Measurements from ENCODE around the gene MCM6. TPM values are rescaled to one million over a fixed set of nuclear protein-coding genes. Genes with fewer than 3 reads are reported as not detected.

The MCM6 gene
- total RNA-seq, 2 experiments from 2014 or later, result 31.5 to 34.4 TPM

DNA sequence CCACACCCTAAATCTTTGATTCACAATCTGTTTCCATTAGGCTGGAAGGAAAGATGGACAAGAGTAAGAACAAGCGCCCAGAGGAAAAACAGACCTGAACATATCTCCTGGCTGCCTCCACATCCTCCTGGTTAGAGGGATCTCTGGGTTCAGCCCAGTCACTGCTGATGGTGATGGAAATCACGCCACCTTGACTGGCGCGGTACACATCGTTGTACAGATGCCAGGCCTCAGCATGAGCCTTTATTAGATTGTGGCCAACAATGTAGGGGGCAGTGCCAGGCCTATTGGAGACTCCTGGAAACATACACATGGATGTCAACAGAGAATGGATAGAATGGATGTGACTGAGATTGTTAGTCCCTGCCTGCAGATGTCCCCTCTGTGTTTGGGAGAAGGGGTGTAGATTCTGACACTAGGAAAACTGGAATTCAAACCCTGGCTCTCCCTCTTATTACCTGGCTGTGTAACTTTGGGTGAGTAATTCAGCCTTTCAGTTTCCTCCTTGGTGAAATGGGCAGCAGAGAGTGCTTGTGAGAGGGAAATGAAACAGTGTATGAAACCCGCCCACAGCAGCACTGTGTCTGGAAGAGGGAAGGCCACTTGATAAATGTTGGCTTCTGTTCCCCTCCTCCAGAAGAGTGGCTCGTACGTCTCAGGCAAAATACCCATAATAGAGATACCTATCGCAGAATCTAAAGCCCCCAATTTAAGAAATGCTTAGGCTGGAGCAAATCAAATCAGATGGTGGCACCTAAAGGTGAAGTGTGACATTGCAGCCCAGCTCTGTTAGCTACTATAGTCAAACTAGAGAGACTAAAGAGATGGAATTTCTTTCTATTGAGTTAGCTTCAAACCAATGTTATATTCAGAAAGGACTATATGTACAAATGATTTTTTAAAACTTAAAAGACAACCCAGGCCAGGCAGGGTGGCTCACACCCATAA lies 75.5 kb downstream of the MCM6 start:
- no peak for ATAC-seq (ENCODE audit: poor library complexity)
- Mint-ChIP-seq H3K27ac (no peak overlapping the region), H3K9me3 (no peaks in the 10 kb centered on the region), H3K4me3 (no peak overlapping the region), H3K36me3 (ENCODE audit: low read depth) (no peaks in the 10 kb centered on the region), H3K27me3 (no peaks in the 10 kb centered on the region), H3K4me1 (ENCODE audit: low read depth) (peaks cover 5% of the 10 kb centered on the region)
- no peak overlapping the region for H3K4me3 ChIP-seq (ENCODE audit: low read length)
- CTCF ChIA-PET, result no interaction called here
- no peak for DNase-seq
- H3K9me3 ChIP-seq (ENCODE audit: control insufficient read depth in 1 of 2, insufficient read depth in 1 of 2, low read length in 2 of 2), result peaks cover 6% of the 10 kb centered on the region in 2 experiments
- TF ChIP-seq, protein P1, sequence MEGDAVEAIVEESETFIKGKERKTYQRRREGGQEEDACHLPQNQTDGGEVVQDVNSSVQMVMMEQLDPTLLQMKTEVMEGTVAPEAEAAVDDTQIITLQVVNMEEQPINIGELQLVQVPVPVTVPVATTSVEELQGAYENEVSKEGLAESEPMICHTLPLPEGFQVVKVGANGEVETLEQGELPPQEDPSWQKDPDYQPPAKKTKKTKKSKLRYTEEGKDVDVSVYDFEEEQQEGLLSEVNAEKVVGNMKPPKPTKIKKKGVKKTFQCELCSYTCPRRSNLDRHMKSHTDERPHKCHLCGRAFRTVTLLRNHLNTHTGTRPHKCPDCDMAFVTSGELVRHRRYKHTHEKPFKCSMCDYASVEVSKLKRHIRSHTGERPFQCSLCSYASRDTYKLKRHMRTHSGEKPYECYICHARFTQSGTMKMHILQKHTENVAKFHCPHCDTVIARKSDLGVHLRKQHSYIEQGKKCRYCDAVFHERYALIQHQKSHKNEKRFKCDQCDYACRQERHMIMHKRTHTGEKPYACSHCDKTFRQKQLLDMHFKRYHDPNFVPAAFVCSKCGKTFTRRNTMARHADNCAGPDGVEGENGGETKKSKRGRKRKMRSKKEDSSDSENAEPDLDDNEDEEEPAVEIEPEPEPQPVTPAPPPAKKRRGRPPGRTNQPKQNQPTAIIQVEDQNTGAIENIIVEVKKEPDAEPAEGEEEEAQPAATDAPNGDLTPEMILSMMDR (IDR thresholded peaks at IDR 0.05), result no peak
- H3K27me3 ChIP-seq (ENCODE audit: control insufficient read depth in 1 of 2, insufficient read depth in 2 of 2, low read length in 2 of 2), result no peaks in the 10 kb centered on the region
- H3K4me1 ChIP-seq (ENCODE audit: insufficient read depth, low read length), result peaks cover 6% of the 10 kb centered on the region
- H3K27ac ChIP-seq (ENCODE audit: low read depth in 1 of 2, low read length in 2 of 2), result no peak overlapping the region
- no peaks in the 10 kb centered on the region for H3K36me3 ChIP-seq (ENCODE audit: insufficient read depth, low read length)
- POLR2A ChIA-PET, result no interaction called here
- intact Hi-C loops (cut with DNase I, micrococcal nuclease), result no loop called here

DNA sequence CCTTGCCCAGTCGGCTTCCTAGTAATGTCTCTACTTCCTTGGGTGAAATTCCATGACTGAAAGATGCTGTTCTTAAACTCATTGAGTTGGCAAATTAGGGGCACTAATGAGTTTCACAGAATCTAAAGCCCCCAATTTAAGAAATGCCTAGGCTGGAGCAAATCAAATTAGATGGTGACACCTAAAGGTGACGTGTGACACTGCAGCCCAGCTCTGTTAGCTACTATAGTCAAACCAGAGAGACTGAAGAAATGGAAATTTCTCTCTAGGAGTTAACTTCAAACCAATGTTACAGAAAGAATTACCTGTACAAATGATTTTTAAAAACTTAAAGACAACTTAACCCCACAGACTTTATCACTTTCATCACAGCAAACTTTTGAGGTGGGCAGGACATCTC lies 76.5 kb downstream of the MCM6 start:
- Mint-ChIP-seq H3K4me1 (ENCODE audit: low read depth) (peaks cover 8% of the 10 kb centered on the region), H3K36me3 (ENCODE audit: low read depth) (no peaks in the 10 kb centered on the region), H3K4me3 (no peak overlapping the region), H3K27me3 (no peaks in the 10 kb centered on the region), H3K9me3 (no peaks in the 10 kb centered on the region), H3K27ac (no peak overlapping the region)
- intact Hi-C loops (cut with DNase I, micrococcal nuclease), result no loop called here
- H3K36me3 ChIP-seq (ENCODE audit: insufficient read depth, low read length), result no peaks in the 10 kb centered on the region
- CTCF ChIA-PET, result no interaction called here
- TF ChIP-seq, protein P1 (IDR thresholded peaks at IDR 0.05), result no peak
- POLR2A ChIA-PET, result no interaction called here
- no peak for DNase-seq
- peaks cover 6% of the 10 kb centered on the region in 2 experiments for H3K9me3 ChIP-seq (ENCODE audit: control insufficient read depth in 1 of 2, insufficient read depth in 1 of 2, low read length in 2 of 2)
- no peaks in the 10 kb centered on the region for H3K27me3 ChIP-seq (ENCODE audit: control insufficient read depth in 1 of 2, insufficient read depth in 2 of 2, low read length in 2 of 2)
- H3K27ac ChIP-seq (ENCODE audit: low read depth in 1 of 2, low read length in 2 of 2), result no peak overlapping the region
- no peak for ATAC-seq (ENCODE audit: poor library complexity)
- H3K4me1 ChIP-seq (ENCODE audit: insufficient read depth, low read length), result peaks cover 9% of the 10 kb centered on the region
- H3K4me3 ChIP-seq (ENCODE audit: low read length), result no peak overlapping the region

DNA sequence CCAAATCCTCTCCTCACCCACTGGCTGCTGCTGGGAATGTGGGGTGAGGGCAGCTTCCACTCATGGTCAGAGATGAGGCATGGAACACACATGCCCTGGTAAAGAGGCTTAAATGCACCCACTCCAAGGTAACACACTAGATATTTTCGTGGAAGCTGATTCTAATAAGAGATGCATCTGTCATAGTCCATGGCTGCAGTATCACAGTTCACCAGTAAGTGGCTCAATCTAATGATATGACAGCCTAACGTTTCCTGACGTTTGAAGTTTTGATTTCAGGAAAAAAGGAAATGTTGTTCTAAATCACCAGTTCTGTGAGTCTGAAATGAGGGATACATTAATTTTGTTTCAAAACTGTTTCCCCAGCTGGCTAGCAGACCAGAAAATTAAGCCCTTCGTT lies 77.5 kb downstream of the MCM6 start:
- H3K27me3 ChIP-seq (ENCODE audit: control insufficient read depth in 1 of 2, insufficient read depth in 2 of 2, low read length in 2 of 2), result no peaks in the 10 kb centered on the region
- TF ChIP-seq, protein P1 (IDR thresholded peaks at IDR 0.05), result no peak
- ATAC-seq (ENCODE audit: poor library complexity), result no peak
- H3K9me3 Mint-ChIP-seq, result no peaks in the 10 kb centered on the region
- H3K9me3 ChIP-seq (ENCODE audit: control insufficient read depth in 1 of 2, insufficient read depth in 1 of 2, low read length in 2 of 2), result peaks cover 6% of the 10 kb centered on the region in 2 experiments
- intact Hi-C loops (cut with DNase I, micrococcal nuclease), result no loop called here
- H3K36me3 ChIP-seq (ENCODE audit: insufficient read depth, low read length), result no peaks in the 10 kb centered on the region
- POLR2A ChIA-PET, result no interaction called here
- H3K27me3 Mint-ChIP-seq, result no peaks in the 10 kb centered on the region
- CTCF ChIA-PET, result interaction anchor here (2.5 kb wide), 1 partner anchor 14 kb away, joined by 8 read pairs; no protein-coding TSS in a partner anchor
- H3K4me3 ChIP-seq (ENCODE audit: low read length), result no peak overlapping the region
- H3K4me1 ChIP-seq (ENCODE audit: insufficient read depth, low read length), result peaks cover 12% of the 10 kb centered on the region
- H3K27ac ChIP-seq (ENCODE audit: low read depth in 1 of 2, low read length in 2 of 2), result no peak overlapping the region
- peak in 1 of 14 experiments; percentile 11 for DNase-seq
- no peaks in the 10 kb centered on the region for H3K36me3 Mint-ChIP-seq (ENCODE audit: low read depth)
- no peak overlapping the region for H3K4me3 Mint-ChIP-seq
- H3K27ac Mint-ChIP-seq, result no peak overlapping the region
- H3K4me1 Mint-ChIP-seq (ENCODE audit: low read depth), result peaks cover 12% of the 10 kb centered on the region
